Forelimb muscle (tissue), 1 donor: ENCODE results near the gene PPT1. TPM values are rescaled to one million over a fixed set of nuclear protein-coding genes. Genes with fewer than 3 reads are reported as not detected.

Source experiments
- DNase-seq: peaks from one replicate; pipeline ENCODE4 v3.0.0-alpha.2; 2013; ENCODE audit warnings: low read depth
- polyA plus RNA-seq: library from polyadenylated mRNA; unstranded; fragments of 120-200 nt; gene quantifications from one replicate; pipeline ENCODE4 v1.2.1, GENCODE V29; 2013; ENCODE audit not compliant: insufficient read length

PPT1 gene
- polyA plus RNA-seq, 1 donor = 35.2 TPM

GRCh38 chr1:40030528-40031135 is 66.4 kb downstream of the PPT1 start:
- no peak for DNase-seq

GRCh38 chr1:40029608-40030007 is 67.4 kb downstream of the PPT1 start:
- DNase-seq = no peak

DNA sequence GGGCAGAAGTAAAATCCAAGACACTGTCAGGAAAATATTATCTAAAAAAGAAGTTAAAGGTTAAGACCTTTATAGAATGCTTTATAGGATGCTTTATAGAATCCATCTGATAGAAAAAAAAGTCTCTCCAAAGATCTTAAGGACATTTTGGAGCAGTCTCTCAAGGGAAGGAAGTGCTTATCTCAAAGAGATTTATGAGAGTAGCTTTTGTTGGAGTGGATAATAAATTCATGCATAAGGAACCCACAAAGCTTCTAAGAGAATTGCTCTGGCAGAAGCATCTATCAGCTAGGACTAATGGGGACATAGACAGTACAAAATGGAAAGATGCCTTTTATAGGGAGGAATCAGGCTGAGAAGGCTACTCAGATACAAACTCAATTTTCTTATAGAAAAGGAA is 69.4 kb downstream of the PPT1 start:
- DNase-seq = no peak

- DNase-seq = no peak
Observed at GRCh38 chr1:40024671-40025070, 72.4 kb downstream of the PPT1 start.

DNA sequence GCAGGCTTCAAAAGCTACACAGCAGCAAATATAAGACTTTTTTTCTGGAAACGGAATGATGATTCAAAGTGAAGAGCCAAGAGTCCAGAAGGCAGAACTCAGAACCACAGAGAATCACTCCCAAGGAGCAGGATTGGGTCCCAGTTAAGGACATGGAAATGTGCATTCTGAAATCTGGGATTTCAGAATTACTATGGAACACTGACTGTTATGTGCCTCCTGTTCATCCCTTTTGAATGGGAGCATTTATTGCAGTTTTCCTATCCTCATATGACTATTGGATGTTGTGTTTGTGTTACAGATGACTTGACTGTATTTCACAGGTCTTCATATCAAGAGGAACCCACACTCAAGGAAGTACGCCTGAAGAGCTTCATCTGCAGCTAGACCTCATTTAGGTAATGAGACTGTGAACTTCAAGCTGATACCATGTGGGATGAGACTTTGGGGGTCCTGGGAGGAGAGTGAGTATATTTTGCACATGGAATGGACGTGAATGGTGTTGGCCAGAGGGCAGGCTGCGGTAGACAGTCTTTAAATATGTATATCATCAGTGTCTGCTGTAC is 73.6 kb downstream of the PPT1 start:
- no peak for DNase-seq

Other genes with a start within 250 kb of the PPT1 start
- 14.3 TPM for gene TRIT1, start 213.7 kb downstream of the PPT1 start, polyA plus RNA-seq
- 2.5 TPM for gene MYCL, start 195.3 kb downstream of the PPT1 start, polyA plus RNA-seq
- gene MFSD2A, start 142.1 kb downstream of the PPT1 start, polyA plus RNA-seq = 0.96 TPM
- 72.1 TPM for gene CAP1, start 56.5 kb downstream of the PPT1 start, polyA plus RNA-seq
- gene RLF, start 64.1 kb upstream of the PPT1 start, polyA plus RNA-seq = 13.3 TPM
- gene TMCO2, start 150.7 kb upstream of the PPT1 start, polyA plus RNA-seq = not detected
- 23.9 TPM for gene ZMPSTE24, start 161.0 kb upstream of the PPT1 start, polyA plus RNA-seq
- gene COL9A2, start 220.0 kb upstream of the PPT1 start, polyA plus RNA-seq = 1.6 TPM